Ectodermal cell (in vitro differentiated cells): Measurements from ENCODE around the gene ANKRD49.

Source experiments
- H3K27ac ChIP-seq: 2 replicates; pipeline ENCODE4 v1.7.0; 2013; ENCODE audit warnings: mild to moderate bottlenecking, low read depth, low read length; ENCODE audit not compliant: insufficient read depth, poor library complexity, severe bottlenecking
- H3K27me3 ChIP-seq: 2 replicates; pipeline ENCODE4 v1.7.0; 2013; ENCODE audit warnings: mild to moderate bottlenecking, low read length; ENCODE audit not compliant: insufficient read depth, control insufficient read depth, poor library complexity, severe bottlenecking
- H3K36me3 ChIP-seq: one replicate; pipeline ENCODE4 v1.7.0; 2013; ENCODE audit warnings: low read length; ENCODE audit not compliant: control insufficient read depth, insufficient read depth
- H3K4me1 ChIP-seq: one replicate; pipeline ENCODE4 v1.7.0; 2013; ENCODE audit warnings: low read length; ENCODE audit not compliant: control insufficient read depth, insufficient read depth
- H3K4me3 ChIP-seq: 2 replicates; pipeline ENCODE4 v1.7.0; 2013; ENCODE audit warnings: low read depth, low read length, control low read depth; ENCODE audit not compliant: insufficient read depth
- H3K9me3 ChIP-seq: 2 replicates; pipeline ENCODE4 v1.7.0; 2013; ENCODE audit warnings: mild to moderate bottlenecking, low read length, moderate library complexity; ENCODE audit not compliant: control insufficient read depth
- WGBS, 2 experiments: methylation state at CpG; one replicate each; pipeline ENCODE4 v1.1.7; 2013; ENCODE audit warnings: missing lambda C conversion rate in 2 of 2; 5-methylcytosine and 5-hydroxymethylcytosine counted together

ANKRD49 gene

DNA sequence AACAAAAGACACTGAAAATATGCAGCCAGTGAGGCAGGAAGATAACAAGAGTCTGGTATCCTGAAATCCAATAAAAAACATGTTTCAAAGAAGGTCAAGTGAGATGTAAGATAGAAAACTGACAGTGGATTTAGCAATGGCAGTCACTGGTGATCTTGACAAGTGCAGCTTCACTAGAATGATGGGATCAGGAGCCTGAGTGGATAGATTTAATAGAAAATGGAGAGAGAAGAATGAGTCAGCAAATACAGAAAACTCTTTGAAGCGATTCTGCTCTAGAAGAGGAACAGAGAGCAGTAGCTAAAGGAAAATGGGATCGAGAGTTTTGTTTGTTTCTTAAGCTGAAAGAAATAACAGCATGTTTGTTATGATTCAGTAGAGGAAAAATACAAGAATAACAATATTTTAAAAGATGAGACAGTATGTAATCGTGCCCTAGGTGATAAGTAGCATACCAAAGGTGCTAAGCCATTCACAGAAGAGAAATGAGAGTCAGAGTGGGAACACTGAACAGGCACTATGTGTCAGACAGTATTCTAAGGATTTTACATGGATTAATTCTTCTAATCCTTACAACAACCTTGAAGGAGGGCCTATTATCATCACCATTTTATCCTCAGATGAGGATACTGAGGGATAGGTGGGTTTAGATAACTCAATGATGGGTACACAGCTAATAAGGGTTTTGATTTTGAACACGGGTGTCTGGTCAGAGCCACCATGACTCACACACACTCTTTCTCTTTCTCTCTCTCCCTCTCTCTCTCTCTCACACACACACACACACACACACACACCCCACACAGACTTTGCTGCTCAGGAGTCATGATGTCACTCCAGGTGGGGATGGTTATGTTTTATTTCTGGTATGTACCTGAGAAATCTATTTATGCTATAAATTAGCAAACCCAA lies 36.4 kb upstream of the ANKRD49 start:
- H3K4me1 ChIP-seq, result no peaks in the 10 kb centered on the region
- no peaks in the 10 kb centered on the region for H3K27me3 ChIP-seq
- H3K9me3 ChIP-seq, result no peaks in the 10 kb centered on the region
- H3K27ac ChIP-seq, result no peak overlapping the region
- H3K36me3 ChIP-seq, result peaks cover 3% of the 10 kb centered on the region
- H3K4me3 ChIP-seq, result no peak overlapping the region
- WGBS, 2 experiments, result 82 to 97% methylated on average over 3 to 4 of the region's 4 CpGs

DNA sequence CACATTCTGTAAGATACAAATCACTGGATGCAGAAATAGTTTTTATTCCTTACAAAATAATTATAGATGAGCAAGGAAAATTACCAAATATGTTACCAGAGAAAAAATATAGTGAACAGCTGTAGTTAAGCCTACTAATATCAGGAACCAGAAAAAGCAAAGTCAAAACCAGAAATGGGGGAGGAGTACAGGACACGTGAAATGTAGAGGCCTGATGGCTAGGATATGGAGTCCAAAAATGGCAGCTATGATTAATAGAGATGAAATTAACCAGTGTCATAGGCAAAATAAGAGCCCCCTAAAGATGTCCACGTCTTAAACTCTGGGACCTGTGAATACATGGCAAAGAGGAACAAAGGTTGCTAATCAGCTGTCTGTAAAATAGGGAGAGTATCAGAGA lies 34.2 kb upstream of the ANKRD49 start:
- H3K4me3 ChIP-seq, result no peak overlapping the region
- no peak overlapping the region for H3K27ac ChIP-seq
- no peaks in the 10 kb centered on the region for H3K9me3 ChIP-seq
- 95 to 97% methylated on average over 2 of the region's 2 CpGs for WGBS, 2 experiments
- H3K4me1 ChIP-seq, result no peaks in the 10 kb centered on the region
- no peaks in the 10 kb centered on the region for H3K27me3 ChIP-seq
- H3K36me3 ChIP-seq, result peaks cover 3% of the 10 kb centered on the region

DNA sequence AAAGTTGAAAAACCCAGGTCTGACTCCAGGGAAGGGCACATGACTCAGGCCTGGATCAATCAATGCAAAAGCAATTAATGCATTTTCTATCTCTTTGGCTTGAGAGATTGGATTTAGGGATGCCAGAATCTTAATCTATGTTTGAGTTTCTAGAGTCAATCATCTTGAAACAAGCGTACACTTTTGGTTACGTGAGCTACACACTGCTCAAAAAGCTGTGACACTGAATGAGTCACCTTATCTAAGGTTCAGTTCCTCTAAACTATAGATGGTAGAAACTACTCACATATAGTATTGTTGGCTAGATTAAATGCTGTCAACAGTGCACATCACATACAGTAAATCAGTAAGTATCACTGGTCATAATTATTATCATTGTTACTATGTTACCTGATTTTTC lies 24.4 kb upstream of the ANKRD49 start:
- H3K9me3 ChIP-seq, result no peaks in the 10 kb centered on the region
- no peaks in the 10 kb centered on the region for H3K27me3 ChIP-seq
- H3K36me3 ChIP-seq, result no peaks in the 10 kb centered on the region
- H3K4me3 ChIP-seq, result no peak overlapping the region
- no peak overlapping the region for H3K27ac ChIP-seq
- H3K4me1 ChIP-seq, result no peaks in the 10 kb centered on the region
- 95 to 100% methylated on average over 2 of the region's 2 CpGs for WGBS, 2 experiments

DNA sequence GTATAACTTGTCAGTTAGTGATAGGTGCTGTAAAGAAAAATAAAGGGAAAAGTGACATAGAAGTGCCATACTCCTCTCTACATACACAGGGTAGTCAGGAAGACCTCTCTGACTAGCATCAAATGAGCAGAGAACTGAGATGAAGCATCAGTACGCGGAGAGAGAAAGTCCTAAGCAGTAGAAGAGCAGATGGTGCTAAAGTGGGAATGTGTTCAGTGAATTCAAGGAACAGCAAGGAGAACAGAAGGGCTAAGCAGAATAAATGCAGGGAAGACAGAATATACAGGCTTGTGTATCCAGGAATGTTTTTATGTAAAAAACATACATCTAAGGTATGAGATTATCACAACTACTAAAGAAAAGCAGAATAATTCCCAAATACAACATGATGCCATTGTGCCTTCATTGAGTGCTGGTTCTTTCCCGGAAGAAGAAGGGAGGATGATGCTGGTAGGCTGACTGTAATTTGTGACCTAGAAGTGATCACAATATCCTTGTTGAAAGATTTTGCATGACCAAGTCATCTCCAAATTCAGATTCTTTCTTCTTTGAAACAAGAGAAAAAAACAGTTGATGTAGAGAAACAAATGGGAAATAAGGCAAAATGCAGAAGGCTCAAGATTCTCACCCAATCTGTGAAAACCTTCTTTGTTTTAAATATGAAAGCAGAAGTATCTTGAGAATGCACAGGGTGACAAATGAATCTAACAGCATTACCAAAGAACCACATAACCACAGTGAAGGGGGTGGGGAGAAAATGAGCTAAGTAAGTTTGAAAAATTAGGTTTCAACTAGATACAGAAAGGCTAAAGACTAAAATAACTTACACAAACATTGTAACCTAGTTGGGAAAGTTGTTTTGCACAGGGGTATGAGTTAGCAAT lies 20.6 kb upstream of the ANKRD49 start:
- H3K4me3 ChIP-seq, result no peak overlapping the region
- 93 to 96% methylated on average over 2 to 3 of the region's 3 CpGs for WGBS, 2 experiments
- no peaks in the 10 kb centered on the region for H3K9me3 ChIP-seq
- no peaks in the 10 kb centered on the region for H3K36me3 ChIP-seq
- no peaks in the 10 kb centered on the region for H3K4me1 ChIP-seq
- no peak overlapping the region for H3K27ac ChIP-seq
- H3K27me3 ChIP-seq, result no peaks in the 10 kb centered on the region

DNA sequence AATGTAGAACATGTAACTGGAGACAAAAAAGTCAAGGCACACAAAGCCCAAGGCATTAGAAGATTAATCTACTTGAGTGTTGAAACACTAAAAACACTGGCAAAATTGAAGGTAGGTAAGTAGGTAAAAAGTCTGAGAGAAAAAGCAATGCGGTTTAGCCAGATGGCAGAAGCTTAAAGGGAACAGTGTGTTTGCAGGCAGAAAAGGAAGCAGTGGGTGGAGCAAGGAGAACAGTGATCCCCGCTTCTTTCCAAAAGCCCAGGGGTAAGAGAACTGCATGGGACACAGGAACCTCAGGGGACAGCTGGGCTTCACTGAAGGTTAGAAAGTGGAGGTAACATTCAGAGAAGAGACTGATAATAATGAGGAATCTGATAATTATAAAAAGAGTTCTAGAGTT lies 16.2 kb upstream of the ANKRD49 start:
- no peaks in the 10 kb centered on the region for H3K36me3 ChIP-seq
- no peak overlapping the region for H3K27ac ChIP-seq
- no peaks in the 10 kb centered on the region for H3K4me1 ChIP-seq
- 86 to 96% methylated on average over 2 of the region's 2 CpGs for WGBS, 2 experiments
- H3K9me3 ChIP-seq, result no peaks in the 10 kb centered on the region
- no peak overlapping the region for H3K4me3 ChIP-seq
- H3K27me3 ChIP-seq, result no peaks in the 10 kb centered on the region

DNA sequence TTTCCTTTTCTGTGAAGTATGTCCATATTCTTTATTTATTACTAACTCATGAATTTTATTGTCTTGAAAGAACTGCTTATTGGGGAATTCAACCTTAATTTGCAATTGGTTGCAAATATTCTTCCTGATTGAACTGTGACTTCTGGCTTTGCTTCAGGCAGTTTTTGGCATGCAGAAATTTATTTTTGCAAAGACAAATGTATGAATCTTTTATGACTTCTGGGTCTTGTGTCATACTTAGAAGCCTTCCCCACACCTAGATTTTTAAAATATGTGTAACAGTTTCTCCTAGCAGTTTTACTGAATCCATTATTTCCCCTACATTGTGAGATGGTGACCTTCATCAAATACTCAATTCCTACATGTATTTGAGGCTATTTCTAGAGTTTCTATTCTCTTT lies 12.4 kb upstream of the ANKRD49 start:
- no peak overlapping the region for H3K4me3 ChIP-seq
- peaks cover 2% of the 10 kb centered on the region for H3K36me3 ChIP-seq
- no peak overlapping the region for H3K27ac ChIP-seq
- no peaks in the 10 kb centered on the region for H3K9me3 ChIP-seq
- no peaks in the 10 kb centered on the region for H3K27me3 ChIP-seq
- H3K4me1 ChIP-seq, result no peaks in the 10 kb centered on the region

DNA sequence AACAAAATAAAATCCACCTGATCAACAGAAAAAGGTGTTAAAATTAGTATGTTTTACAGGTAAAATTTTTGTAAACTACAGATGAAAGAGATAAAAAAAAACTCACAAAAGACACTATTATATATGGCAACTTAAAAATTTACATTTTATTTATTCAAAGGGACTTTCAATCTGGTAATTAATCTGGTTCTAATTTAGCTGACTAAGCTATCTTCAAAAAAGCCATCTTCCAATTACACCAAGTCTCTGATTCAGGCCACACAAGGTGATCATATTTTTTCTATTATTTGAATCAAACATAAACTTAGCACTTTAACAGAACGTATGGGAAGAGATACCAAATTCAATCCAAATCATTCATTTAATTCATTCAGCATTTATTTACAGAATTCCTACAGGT lies 7.7 kb upstream of the ANKRD49 start:
- peaks cover 20% of the 10 kb centered on the region for H3K36me3 ChIP-seq
- 92 to 100% methylated on average over 1 of the region's 1 CpG for WGBS, 2 experiments
- no peak overlapping the region for H3K27ac ChIP-seq

DNA sequence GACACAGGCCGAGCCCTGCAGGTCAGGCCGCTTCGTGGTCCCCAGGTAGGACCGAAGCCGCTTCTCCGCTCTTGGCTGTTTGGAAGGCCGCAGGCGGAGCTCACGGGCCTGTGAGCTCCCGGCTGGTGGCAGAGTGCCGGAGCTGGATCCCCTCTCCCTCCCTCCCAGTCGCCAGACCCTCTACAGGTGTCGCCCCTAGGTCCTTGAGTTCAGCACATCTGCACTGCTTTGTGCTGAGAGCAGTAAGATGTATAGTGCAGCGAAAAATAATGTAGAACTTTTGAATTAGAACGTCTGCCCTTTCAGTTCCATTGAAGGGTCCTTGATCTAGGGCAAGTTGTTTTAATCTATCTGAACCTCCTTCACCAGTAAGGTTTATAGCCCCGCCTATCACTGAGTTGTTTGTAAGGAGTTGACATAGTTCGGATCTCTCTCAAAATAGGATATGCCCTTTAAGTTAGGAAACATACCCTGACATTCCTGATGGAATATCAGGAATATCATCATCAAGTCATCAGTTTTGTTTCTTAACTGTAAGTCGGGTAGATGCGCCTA lies 419 bp downstream of the ANKRD49 start:
- WGBS, 2 experiments, result 1 to 2% methylated on average over 15 to 17 of the region's 19 CpGs
- H3K27ac ChIP-seq, result peak overlapping the region; percentile 53
- no peaks in the 10 kb centered on the region for H3K27me3 ChIP-seq

More for the DNA sequence above, 7.7 kb upstream of the ANKRD49 start:
- Histone ChIP-seq H3K4me3 (no peak overlapping the region), H3K4me1 (no peaks in the 10 kb centered on the region), H3K9me3 (no peaks in the 10 kb centered on the region), H3K27me3 (no peaks in the 10 kb centered on the region)

DNA sequence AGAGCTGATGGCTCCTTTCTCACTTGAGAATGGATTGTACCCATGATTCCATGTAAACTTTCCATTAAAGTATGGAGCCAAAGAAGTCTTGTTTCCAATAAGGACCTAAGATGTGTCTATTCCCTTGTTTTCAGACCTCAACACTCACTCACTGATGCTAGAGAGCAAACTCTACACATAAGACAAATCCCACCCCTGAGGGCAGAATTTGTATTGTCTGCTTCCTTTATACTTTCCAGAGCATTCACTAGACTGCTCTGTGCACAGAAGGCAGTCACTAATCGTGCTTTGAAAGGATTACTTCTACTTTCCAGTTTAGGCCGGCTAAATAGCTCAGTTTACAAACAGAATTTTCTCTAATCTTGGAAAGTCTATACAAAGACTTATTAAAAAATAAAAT lies 6.4 kb downstream of the ANKRD49 start:
- Histone ChIP-seq H3K27ac (no peak overlapping the region), H3K36me3 (no peaks in the 10 kb centered on the region), H3K9me3 (no peaks in the 10 kb centered on the region), H3K27me3 (no peaks in the 10 kb centered on the region), H3K4me3 (no peak overlapping the region), H3K4me1 (no peaks in the 10 kb centered on the region)
- 93 to 94% methylated on average over 2 of the region's 2 CpGs for WGBS, 2 experiments

More for the DNA sequence above, 419 bp downstream of the ANKRD49 start:
- H3K4me1 ChIP-seq, result no peaks in the 10 kb centered on the region
- H3K36me3 ChIP-seq, result peaks cover 9% of the 10 kb centered on the region
- peak overlapping the region; percentile 98 for H3K4me3 ChIP-seq
- no peaks in the 10 kb centered on the region for H3K9me3 ChIP-seq

DNA sequence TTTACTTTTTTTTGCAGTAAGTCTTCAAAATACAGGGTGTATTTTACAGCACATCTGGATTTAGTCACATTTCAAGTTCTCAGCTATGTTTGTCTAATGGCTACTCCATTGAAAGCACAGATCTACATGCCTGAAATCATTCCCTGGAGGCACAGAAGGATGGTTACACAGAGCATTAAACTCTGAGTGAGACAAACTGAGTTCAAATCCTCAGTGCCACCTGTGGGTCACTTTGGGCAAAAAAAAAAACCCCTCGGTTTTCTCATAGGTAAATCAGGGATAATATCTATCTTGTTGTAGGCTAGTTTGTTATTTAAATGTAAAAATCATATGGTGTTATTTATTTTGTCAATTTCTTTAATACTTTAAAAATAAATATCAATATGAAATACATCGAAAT lies 7.7 kb downstream of the ANKRD49 start:
- Histone ChIP-seq H3K4me1 (no peaks in the 10 kb centered on the region), H3K36me3 (no peaks in the 10 kb centered on the region), H3K9me3 (no peaks in the 10 kb centered on the region), H3K4me3 (no peak overlapping the region), H3K27me3 (no peaks in the 10 kb centered on the region), H3K27ac (no peak overlapping the region)
- WGBS, 2 experiments, result 83% methylated on average over 2 of the region's 2 CpGs; no CpG with 5 or more reads in 1 of the 2 experiments
